Activated naive CD4-positive, alpha-beta T cell treated with anti-CD3 and anti-CD28 coated beads, Interleukin-2, amount 10 ng/mL, durations not matched to agents 7 days and 5 days (primary cell): ENCODE measurements around the gene CRNKL1.
A peak's percentile ranks its signal among the peaks of the same experiment; 100 is the strongest.

Source experiments
- CTCF ChIA-PET: fragments of 350-600 bp; sonication (Branson Sonifier 250); formaldehyde crosslinking; loops from one replicate; lab custom pipeline; 2021; ENCODE audit warnings: antibody characterized with exemption; lab: Charles Lee
- DNase-seq: peaks from one replicate; pipeline ENCODE4 v3.0.0-alpha.2; 2020
- H3K27ac Mint-ChIP-seq: one replicate; pipeline ENCODE4 v1.8.0; 2021; ENCODE audit warnings: mild to moderate bottlenecking, moderate library complexity, mixed read lengths
- H3K27me3 Mint-ChIP-seq: one replicate; pipeline ENCODE4 v1.8.0; 2021; ENCODE audit warnings: mild to moderate bottlenecking, mixed read lengths
- H3K36me3 Mint-ChIP-seq: one replicate; pipeline ENCODE4 v1.8.0; 2021; ENCODE audit warnings: mixed read lengths
- H3K4me1 Mint-ChIP-seq: one replicate; pipeline ENCODE4 v1.8.0; 2021; ENCODE audit warnings: mixed read lengths
- H3K4me3 Mint-ChIP-seq: one replicate; pipeline ENCODE4 v1.8.0; 2021; ENCODE audit warnings: mild to moderate bottlenecking, moderate library complexity, mixed read lengths
- H3K9me3 Mint-ChIP-seq: one replicate; pipeline ENCODE4 v1.8.0; 2021; ENCODE audit warnings: mixed read lengths

The CRNKL1 gene

DNA sequence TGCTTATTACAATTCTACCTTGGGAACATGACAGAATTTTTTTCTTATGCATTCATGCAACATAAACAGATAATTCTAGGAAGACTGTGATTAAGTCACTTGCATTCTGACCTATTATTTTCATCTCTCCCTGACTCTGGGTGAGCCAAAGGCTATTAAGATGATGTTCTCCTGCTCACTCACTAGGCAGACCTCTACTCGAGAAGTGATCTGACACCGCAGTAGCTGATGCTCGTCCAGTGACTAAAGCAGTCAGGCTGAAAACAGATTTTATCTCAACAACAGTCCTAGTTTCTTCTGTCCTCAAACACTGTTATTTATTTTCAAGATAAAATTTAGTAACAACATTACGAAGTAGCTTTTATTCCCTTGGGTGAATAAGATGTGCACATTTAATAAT is 17.8 kb downstream of the CRNKL1 start:
- Mint-ChIP-seq H3K4me3 (no peak overlapping the region), H3K4me1 (no peaks in the 10 kb centered on the region), H3K27me3 (no peaks in the 10 kb centered on the region), H3K27ac (no peak overlapping the region), H3K36me3 (peaks cover 57% of the 10 kb centered on the region), H3K9me3 (no peaks in the 10 kb centered on the region)
- CTCF ChIA-PET, result no interaction called here
- DNase-seq, result no peak

GRCh38 chr20:20031790-20032189 is 20.5 kb downstream of the CRNKL1 start:
- Mint-ChIP-seq H3K36me3 (peaks cover 48% of the 10 kb centered on the region), H3K9me3 (no peaks in the 10 kb centered on the region), H3K27ac (no peak overlapping the region), H3K4me3 (no peak overlapping the region), H3K4me1 (no peaks in the 10 kb centered on the region), H3K27me3 (no peaks in the 10 kb centered on the region)
- DNase-seq, result no peak
- CTCF ChIA-PET, result no interaction called here

GRCh38 chr20:20027284-20027683 is 25.0 kb downstream of the CRNKL1 start:
- Mint-ChIP-seq H3K4me1 (peaks cover 12% of the 10 kb centered on the region), H3K27ac (no peak overlapping the region), H3K4me3 (no peak overlapping the region), H3K36me3 (peaks cover 28% of the 10 kb centered on the region), H3K27me3 (no peaks in the 10 kb centered on the region), H3K9me3 (no peaks in the 10 kb centered on the region)
- CTCF ChIA-PET, result interaction anchor here (1.0 to 2.3 kb wide), 2 partner anchors 14 to 25 kb away, joined by 3 to 5 read pairs; partner anchors contain the start of genes CFAP61 and CRNKL1
- DNase-seq, result no peak

GRCh38 chr20:20024942-20025341 is 27.3 kb downstream of the CRNKL1 start:
- DNase-seq, result no peak
- no peaks in the 10 kb centered on the region for H3K9me3 Mint-ChIP-seq
- CTCF ChIA-PET, result no interaction called here
- H3K27me3 Mint-ChIP-seq, result no peaks in the 10 kb centered on the region
- peaks cover 27% of the 10 kb centered on the region for H3K36me3 Mint-ChIP-seq
- no peak overlapping the region for H3K4me3 Mint-ChIP-seq
- H3K27ac Mint-ChIP-seq, result no peak overlapping the region
- peaks cover 36% of the 10 kb centered on the region for H3K4me1 Mint-ChIP-seq

DNA sequence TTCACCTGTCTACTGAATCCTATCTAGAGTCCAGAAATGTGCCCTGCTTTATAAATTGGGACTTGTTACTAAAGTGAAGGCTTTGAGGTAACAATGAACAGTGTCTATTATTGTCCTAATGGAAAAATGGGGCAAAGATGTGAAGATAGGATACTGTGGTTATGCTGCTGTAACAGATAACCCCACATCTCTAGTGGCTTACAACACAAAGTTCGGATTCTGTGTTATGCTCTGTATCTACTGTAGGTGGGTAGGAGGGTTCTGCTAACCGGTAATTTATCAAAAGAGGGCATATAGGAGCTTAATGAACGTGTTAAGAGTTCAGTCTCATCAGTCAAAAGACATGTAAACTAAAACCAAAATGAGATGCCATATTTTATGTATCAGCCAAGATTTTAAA is 28.9 kb downstream of the CRNKL1 start:
- H3K27ac Mint-ChIP-seq, result peak overlapping the region; percentile 13
- no peaks in the 10 kb centered on the region for H3K9me3 Mint-ChIP-seq
- CTCF ChIA-PET, result no interaction called here
- H3K27me3 Mint-ChIP-seq, result no peaks in the 10 kb centered on the region
- peaks cover 50% of the 10 kb centered on the region for H3K4me1 Mint-ChIP-seq
- no peak overlapping the region for H3K4me3 Mint-ChIP-seq
- DNase-seq, result no peak
- H3K36me3 Mint-ChIP-seq, result peaks cover 21% of the 10 kb centered on the region

DNA sequence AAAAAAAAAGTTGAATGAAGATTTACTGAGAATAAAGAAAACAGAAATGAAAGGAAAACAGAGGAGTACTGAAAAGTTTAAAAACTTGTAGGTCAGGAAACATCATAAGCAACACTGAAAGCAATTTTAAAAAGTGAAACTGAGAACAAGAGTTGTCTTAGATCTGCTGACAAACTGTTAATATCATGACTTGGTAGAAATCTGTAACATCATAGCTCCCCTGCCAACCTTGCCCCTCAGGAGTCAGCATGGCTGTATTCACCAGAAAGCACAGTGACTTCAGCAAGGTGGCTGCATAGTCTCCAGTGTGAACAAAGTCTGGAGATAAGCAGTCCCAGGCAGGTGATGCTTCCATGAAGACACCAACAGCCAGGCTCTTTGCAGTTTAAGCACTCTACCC is 29.8 kb downstream of the CRNKL1 start:
- no peaks in the 10 kb centered on the region for H3K27me3 Mint-ChIP-seq
- no peak for DNase-seq
- no peak overlapping the region for H3K4me3 Mint-ChIP-seq
- H3K27ac Mint-ChIP-seq, result peak overlapping the region; percentile 76
- H3K36me3 Mint-ChIP-seq, result peaks cover 20% of the 10 kb centered on the region
- no peaks in the 10 kb centered on the region for H3K9me3 Mint-ChIP-seq
- CTCF ChIA-PET, result interaction anchor here (0.6 to 0.7 kb wide), 2 partner anchors 154 to 812 kb away, joined by 4 read pairs; no protein-coding TSS in a partner anchor
- peaks cover 59% of the 10 kb centered on the region for H3K4me1 Mint-ChIP-seq

DNA sequence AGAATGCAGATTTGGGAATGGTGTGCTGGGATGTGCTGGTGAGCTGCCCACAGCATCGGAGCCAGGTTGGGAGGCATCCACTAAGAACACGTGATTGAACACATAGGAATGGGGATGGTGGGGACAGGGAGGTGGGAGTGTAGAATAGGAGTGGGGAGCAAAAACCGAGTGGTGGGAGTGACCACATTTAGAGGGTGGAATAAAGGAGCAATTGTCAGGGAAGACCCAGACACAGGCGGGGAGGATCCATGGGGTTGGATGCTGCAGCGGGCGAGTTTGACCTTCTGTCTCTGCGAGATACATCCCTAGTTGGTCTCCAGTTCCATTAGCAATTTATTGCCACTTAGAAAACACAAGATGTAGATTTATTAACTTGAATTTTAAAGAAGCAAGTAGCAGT is 30.4 kb downstream of the CRNKL1 start:
- H3K4me3 Mint-ChIP-seq, result no peak overlapping the region
- CTCF ChIA-PET, result no interaction called here
- peak overlapping the region; percentile 76 for H3K27ac Mint-ChIP-seq
- H3K9me3 Mint-ChIP-seq, result no peaks in the 10 kb centered on the region
- peaks cover 17% of the 10 kb centered on the region for H3K36me3 Mint-ChIP-seq
- peaks cover 62% of the 10 kb centered on the region for H3K4me1 Mint-ChIP-seq
- H3K27me3 Mint-ChIP-seq, result peaks cover 3% of the 10 kb centered on the region
- DNase-seq, result no peak

DNA sequence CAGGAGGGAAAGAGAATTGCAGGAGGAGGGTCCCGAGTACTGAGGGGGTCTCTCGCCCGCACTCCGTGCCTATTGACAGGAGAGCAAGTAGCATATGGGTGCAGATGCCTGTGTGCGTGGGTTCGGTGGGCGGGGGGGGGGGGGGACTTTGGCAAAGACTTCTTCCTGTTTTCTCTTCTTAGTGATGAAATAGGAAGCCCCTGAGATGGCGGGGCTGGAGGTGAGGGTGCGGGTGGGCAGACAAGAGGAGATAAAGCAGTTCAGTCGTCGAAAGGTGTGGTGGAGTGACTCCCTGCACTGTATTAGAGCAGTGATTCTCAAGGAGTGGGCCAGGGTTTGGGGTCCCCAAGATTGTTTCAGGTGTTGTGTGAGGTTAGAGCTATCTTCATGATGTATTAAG is 31.4 kb downstream of the CRNKL1 start:
- Mint-ChIP-seq H3K27me3 (peaks cover 3% of the 10 kb centered on the region), H3K36me3 (peaks cover 16% of the 10 kb centered on the region), H3K4me3 (no peak overlapping the region), H3K27ac (peak overlapping the region; percentile 73), H3K9me3 (no peaks in the 10 kb centered on the region), H3K4me1 (peaks cover 67% of the 10 kb centered on the region)
- DNase-seq, result no peak
- CTCF ChIA-PET, result no interaction called here

DNA sequence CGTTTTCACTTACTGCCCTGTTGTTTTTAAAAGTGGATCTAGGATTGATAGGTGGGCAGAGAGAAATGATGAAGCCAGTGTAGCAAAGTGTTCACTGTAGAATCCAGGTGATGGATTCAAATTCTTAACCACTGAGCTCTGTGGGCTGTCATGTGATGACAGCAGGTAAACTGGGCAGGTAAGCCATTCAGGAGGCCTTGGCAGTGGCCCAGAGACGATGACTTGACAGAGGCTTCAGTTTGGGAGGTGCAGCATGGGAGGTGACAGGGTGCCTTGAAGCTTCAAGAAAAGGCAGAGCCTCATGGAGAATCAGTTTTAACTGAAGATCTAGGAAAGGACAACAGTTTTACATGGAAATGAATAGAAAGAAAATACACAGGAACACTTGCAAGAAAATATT is 33.1 kb downstream of the CRNKL1 start:
- Mint-ChIP-seq H3K4me1 (peaks cover 70% of the 10 kb centered on the region), H3K27me3 (peaks cover 3% of the 10 kb centered on the region), H3K4me3 (peak overlapping the region; percentile 88), H3K9me3 (no peaks in the 10 kb centered on the region), H3K27ac (no peak overlapping the region), H3K36me3 (peaks cover 16% of the 10 kb centered on the region)
- CTCF ChIA-PET, result interaction anchor here (2.5 kb wide), 1 partner anchor 33 kb away, joined by 12 read pairs; the partner anchor contains the start of genes CFAP61 and CRNKL1
- no peak for DNase-seq

- Mint-ChIP-seq H3K9me3 (no peaks in the 10 kb centered on the region), H3K4me1 (peaks cover 66% of the 10 kb centered on the region), H3K27ac (peak overlapping the region; percentile 12), H3K36me3 (peaks cover 14% of the 10 kb centered on the region), H3K27me3 (peaks cover 3% of the 10 kb centered on the region), H3K4me3 (peak overlapping the region; percentile 88)
- CTCF ChIA-PET, result interaction anchor here (2.5 kb wide), 1 partner anchor 34 kb away, joined by 12 read pairs; the partner anchor contains the start of genes CFAP61 and CRNKL1
- DNase-seq, result no peak
Observed at GRCh38 chr20:20018366-20018765, 33.9 kb downstream of the CRNKL1 start.

- Mint-ChIP-seq H3K27ac (peak overlapping the region; percentile 87), H3K36me3 (peaks cover 14% of the 10 kb centered on the region), H3K4me3 (peak overlapping the region; percentile 88), H3K9me3 (no peaks in the 10 kb centered on the region), H3K4me1 (peaks cover 63% of the 10 kb centered on the region), H3K27me3 (peaks cover 6% of the 10 kb centered on the region)
- peak; percentile 39 for DNase-seq
- CTCF ChIA-PET, result interaction anchor here (2.5 kb wide), 1 partner anchor 34 kb away, joined by 12 read pairs; the partner anchor contains the start of genes CFAP61 and CRNKL1
Observed at GRCh38 chr20:20017844-20018185, 34.5 kb downstream of the CRNKL1 start.

GRCh38 chr20:20017001-20017843 is 35.0 kb downstream of the CRNKL1 start, which contains the start of gene NAA20:
Gene NAA20, plus strand, starts transcription at chr20:20017362. Its CDS starts 35 bp downstream, at chr20:20017397.
- Mint-ChIP-seq H3K4me1 (peaks cover 57% of the 10 kb centered on the region), H3K27me3 (peaks cover 8% of the 10 kb centered on the region)
- CTCF ChIA-PET, result interaction anchor here (1.0 to 2.5 kb wide), 2 partner anchors 33 to 35 kb away, joined by 3 to 12 read pairs; partner anchors contain the start of genes CFAP61 and CRNKL1

GRCh38 chr20:20014659-20015058 is 37.6 kb downstream of the CRNKL1 start:
- H3K4me1 Mint-ChIP-seq, result peaks cover 31% of the 10 kb centered on the region
- no peaks in the 10 kb centered on the region for H3K9me3 Mint-ChIP-seq
- peaks cover 3% of the 10 kb centered on the region for H3K36me3 Mint-ChIP-seq
- H3K27ac Mint-ChIP-seq, result no peak overlapping the region
- H3K4me3 Mint-ChIP-seq, result no peak overlapping the region
- H3K27me3 Mint-ChIP-seq, result peaks cover 20% of the 10 kb centered on the region
- CTCF ChIA-PET, result no interaction called here
- no peak for DNase-seq

More at GRCh38 chr20:20017001-20017843, 35.0 kb downstream of the CRNKL1 start, which contains the start of gene NAA20:
- H3K4me3 Mint-ChIP-seq, result peak within 1 kb of the TSS; percentile 88
- H3K27ac Mint-ChIP-seq, result peak within 1 kb of the TSS; percentile 87
- H3K36me3 Mint-ChIP-seq, result peaks cover 14% of the 10 kb centered on the region
- DNase-seq, result peak; percentile 95
- H3K9me3 Mint-ChIP-seq, result no peaks in the 10 kb centered on the region

DNA sequence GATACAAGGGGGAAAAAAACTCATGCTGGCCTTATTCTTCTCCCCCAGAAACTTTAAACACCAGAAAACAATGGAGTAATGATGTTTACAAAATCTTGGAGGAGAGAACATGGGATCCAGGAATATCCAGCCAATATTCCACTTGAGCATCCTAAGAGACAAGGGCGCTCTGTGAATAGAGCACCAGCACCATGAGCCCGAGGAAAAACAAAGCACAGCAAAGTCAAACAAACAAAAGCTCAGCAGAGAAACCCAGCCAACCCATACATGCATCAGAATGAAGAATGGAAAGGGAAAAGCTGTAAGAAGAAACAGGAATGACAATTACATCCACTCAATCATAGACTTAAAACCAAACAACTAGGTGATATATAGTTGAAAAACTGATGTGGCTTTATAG is 39.7 kb downstream of the CRNKL1 start:
- Mint-ChIP-seq H3K27ac (no peak overlapping the region), H3K4me3 (no peak overlapping the region), H3K36me3 (no peaks in the 10 kb centered on the region), H3K9me3 (no peaks in the 10 kb centered on the region), H3K27me3 (peaks cover 25% of the 10 kb centered on the region), H3K4me1 (peaks cover 11% of the 10 kb centered on the region)
- CTCF ChIA-PET, result no interaction called here
- DNase-seq, result no peak
